Measurements from ENCODE around the gene CATSPERD. TPM values are rescaled to one million over a fixed set of nuclear protein-coding genes. Genes with fewer than 3 reads are reported as not detected.

Gene CATSPERD
- total RNA-seq, 2 donors from 2014 or later = 0.41 TPM; not detected in 1

DNA sequence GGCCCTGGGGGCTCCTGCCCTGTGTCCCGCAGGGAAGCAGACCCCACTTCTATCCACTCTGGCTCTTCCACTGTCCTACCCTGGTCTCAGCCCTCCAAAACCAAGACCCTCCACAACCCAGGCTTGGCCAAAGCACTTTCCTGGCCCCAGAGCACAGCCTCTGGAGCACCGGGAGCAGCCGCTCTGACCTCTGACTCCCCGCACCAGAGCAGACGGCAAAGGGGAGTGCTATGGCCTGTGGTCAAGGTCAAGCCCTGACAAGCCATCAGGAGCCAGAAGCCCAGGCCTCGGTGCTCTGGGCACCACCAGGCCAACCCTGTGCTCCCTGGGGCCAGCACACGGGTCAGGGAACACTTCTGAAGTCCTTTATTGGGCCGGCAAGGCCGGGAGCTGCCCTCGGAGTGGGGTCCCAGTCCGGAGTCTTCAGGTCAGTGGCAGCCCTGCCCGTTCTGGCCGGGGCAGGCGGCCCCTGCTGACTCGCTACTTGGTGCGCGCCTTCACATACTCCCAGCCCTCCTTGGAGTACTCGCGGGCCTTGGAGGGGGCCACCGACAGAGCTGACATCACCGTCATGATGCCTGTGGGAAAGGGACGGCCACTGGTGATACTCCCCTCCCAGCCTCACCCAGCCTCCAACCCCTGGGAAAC, 42.2 kb upstream of the CATSPERD start:
- Histone ChIP-seq H3K27ac (no peak overlapping the region), H3K27me3 (replicated peaks; ENCODE audit: insufficient read depth) (no peaks in the 10 kb centered on the region), H3K9me3 (no peaks in the 10 kb centered on the region), H3K4me3 (no peak overlapping the region), H3K4me1 (ENCODE audit: control insufficient read depth in 1 of 2, low read depth in 2 of 2) (peaks cover 8 to 18% of the 10 kb centered on the region in 2 donors), H3K36me3 (peaks cover 5% of the 10 kb centered on the region)
- no peak for DNase-seq (ENCODE audit: low spot score)
- no peak for TF ChIP-seq CTCF (IDR thresholded peaks at IDR 0.05)
- ATAC-seq (ENCODE audit: insufficient number of reproducible peaks, low FRiP score, low read depth) = no peak

GRCh38 chr19:5679289-5680083, 41.0 kb upstream of the CATSPERD start:
- peaks cover 8 to 18% of the 10 kb centered on the region in 2 donors for H3K4me1 ChIP-seq (ENCODE audit: control insufficient read depth in 1 of 2, low read depth in 2 of 2)
- no peak for TF ChIP-seq CTCF (IDR thresholded peaks at IDR 0.05)
- H3K9me3 ChIP-seq = no peaks in the 10 kb centered on the region
- H3K36me3 ChIP-seq = peaks cover 5% of the 10 kb centered on the region
- ATAC-seq (ENCODE audit: insufficient number of reproducible peaks, low FRiP score, low read depth) = no peak
- H3K4me3 ChIP-seq = peak overlapping the region; percentile 98
- no peaks in the 10 kb centered on the region for H3K27me3 ChIP-seq (replicated peaks; ENCODE audit: insufficient read depth)
- H3K27ac ChIP-seq = peak overlapping the region; percentile 85
- DNase-seq (ENCODE audit: low spot score) = no peak

DNA sequence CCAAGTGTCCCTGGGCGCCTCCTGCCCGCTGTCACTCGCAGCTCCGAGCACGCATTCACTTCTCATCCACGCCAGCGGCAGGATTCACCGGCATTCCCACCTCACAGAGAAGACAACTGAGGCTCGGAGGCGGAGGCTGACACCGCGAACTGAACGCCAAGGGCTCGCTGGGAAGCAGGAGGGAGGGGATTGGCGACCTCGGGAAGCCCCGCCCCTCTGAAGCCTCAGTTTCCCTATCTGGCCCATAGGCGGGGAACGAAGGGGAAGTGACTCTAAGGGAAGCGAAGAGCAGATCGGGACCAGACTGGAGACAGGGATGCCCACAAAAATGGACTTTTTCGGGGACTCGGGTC, 40.4 kb upstream of the CATSPERD start:
- H3K4me3 ChIP-seq = peak overlapping the region; percentile 98
- DNase-seq (ENCODE audit: low spot score) (no peak), ATAC-seq (ENCODE audit: insufficient number of reproducible peaks, low FRiP score, low read depth) (no peak)
- peaks cover 5% of the 10 kb centered on the region for H3K36me3 ChIP-seq
- no peak for TF ChIP-seq CTCF (IDR thresholded peaks at IDR 0.05)
- peaks cover 8 to 18% of the 10 kb centered on the region in 2 donors for H3K4me1 ChIP-seq (ENCODE audit: control insufficient read depth in 1 of 2, low read depth in 2 of 2)
- H3K27ac ChIP-seq = peak overlapping the region; percentile 85
- H3K9me3 ChIP-seq = no peaks in the 10 kb centered on the region
- H3K27me3 ChIP-seq (replicated peaks; ENCODE audit: insufficient read depth) = no peaks in the 10 kb centered on the region

DNA sequence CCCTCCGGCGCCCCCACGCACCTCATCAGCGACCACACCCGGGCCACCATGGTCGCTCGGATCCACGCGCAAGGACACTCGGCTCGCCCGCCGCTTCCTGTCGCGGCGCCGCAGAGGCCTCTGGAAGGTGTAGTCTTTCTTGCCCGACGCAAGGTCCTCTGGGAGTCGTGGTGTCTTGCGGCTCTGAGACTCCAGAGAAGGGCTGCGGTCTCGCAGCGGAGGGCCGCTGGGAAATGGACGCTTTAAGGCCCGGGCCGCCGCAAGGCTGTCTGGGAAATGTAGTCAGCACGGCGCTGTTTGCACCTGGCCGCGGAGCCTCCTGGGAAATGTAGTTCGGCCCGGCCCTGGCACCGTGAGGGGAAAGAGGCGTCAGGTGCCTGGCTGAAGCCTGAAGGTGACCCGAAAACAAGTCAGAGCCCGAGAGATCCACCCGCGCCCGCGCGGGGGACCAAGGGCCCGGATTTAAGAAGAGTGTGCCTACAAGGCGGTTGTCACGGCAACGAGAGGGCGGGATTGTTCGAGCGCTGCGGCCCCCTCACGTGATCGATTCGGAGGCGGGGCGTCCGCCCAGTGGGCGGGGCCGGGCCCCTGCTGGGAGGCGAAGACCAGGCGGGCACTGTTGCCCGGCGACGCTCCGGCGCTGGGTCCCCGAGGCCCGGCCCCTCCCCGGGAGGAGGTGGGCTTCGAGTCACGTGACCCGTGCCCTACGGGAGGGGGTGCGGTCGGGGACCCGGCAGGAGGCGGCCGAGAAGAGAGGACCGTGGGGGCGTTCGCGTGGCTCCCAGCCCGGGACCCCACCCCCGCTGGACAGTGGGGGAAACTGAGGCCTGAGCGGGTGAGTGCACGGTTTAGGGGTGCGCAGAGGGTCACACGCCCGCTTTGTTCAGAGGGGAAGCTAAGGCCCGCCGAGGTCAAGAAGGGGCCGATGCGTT, 39.7 kb upstream of the CATSPERD start, which contains the start of the genes HSD11B1L and MICOS13:
TSS of gene HSD11B1L (plus strand) at position 591 of the 932 bp plus-strand sequence. CDS start 3,806 bp downstream, outside the sequence.
TSS of gene MICOS13 (minus strand) at position 80 of the 932 bp plus-strand sequence. CDS start at position 50, 30 bp downstream.
- no peaks in the 10 kb centered on the region for H3K27me3 ChIP-seq (replicated peaks; ENCODE audit: insufficient read depth)
- peak within 1 kb of the TSS; percentile 98 for H3K4me3 ChIP-seq
- no peak for TF ChIP-seq CTCF (IDR thresholded peaks at IDR 0.05)
- peak within 1 kb of the TSS; percentile 85 for H3K27ac ChIP-seq
- H3K9me3 ChIP-seq = no peaks in the 10 kb centered on the region
- DNase-seq (ENCODE audit: low spot score) (peak; percentile 95), ATAC-seq (ENCODE audit: insufficient number of reproducible peaks, low FRiP score, low read depth) (peak; percentile 90)
- H3K4me1 ChIP-seq (ENCODE audit: control insufficient read depth in 1 of 2, low read depth in 2 of 2) = peaks cover 8 to 18% of the 10 kb centered on the region in 2 donors
- H3K36me3 ChIP-seq = peaks cover 5% of the 10 kb centered on the region

Measured in thoracic aorta (tissue), 2 donors.